Ishikawa (cell line): ENCODE results near the gene CES2.

Experiments used
- CEBPB ChIP-seq: IDR thresholded peaks from 2 replicates; pipeline ENCODE4 v1.6.1; 2012
- CREB1 ChIP-seq: IDR thresholded peaks from 2 replicates; pipeline ENCODE4 v1.6.1; 2012; ENCODE audit warnings: low read depth
- EGR1 ChIP-seq: IDR thresholded peaks from 2 replicates; pipeline ENCODE4 v1.6.1; 2012
- EP300 ChIP-seq: IDR thresholded peaks from 2 replicates; pipeline ENCODE4 v1.6.1; 2012; ENCODE audit warnings: borderline replicate concordance
- FOXM1 ChIP-seq: IDR thresholded peaks from 2 replicates; pipeline ENCODE4 v1.6.1; 2012; ENCODE audit warnings: low read depth, borderline replicate concordance
- MAX ChIP-seq: IDR thresholded peaks from 2 replicates; pipeline ENCODE4 v1.6.1; 2012
- NFIC ChIP-seq: IDR thresholded peaks from 2 replicates; pipeline ENCODE4 v1.6.1; 2012
- RAD21 ChIP-seq: IDR thresholded peaks from 2 replicates; pipeline ENCODE4 v1.6.1; 2012; ENCODE audit warnings: low read depth
- REST ChIP-seq: IDR thresholded peaks from 2 replicates; pipeline ENCODE4 v1.6.1; 2012; ENCODE audit warnings: low read depth, mild to moderate bottlenecking
- TAF1 ChIP-seq: IDR thresholded peaks from 2 replicates; pipeline ENCODE4 v1.6.1; 2012; ENCODE audit warnings: low read depth, mild to moderate bottlenecking
- TCF12 ChIP-seq: IDR thresholded peaks from 2 replicates; pipeline ENCODE4 v1.6.1; 2012; ENCODE audit warnings: low read depth
- TEAD4 ChIP-seq: IDR thresholded peaks from 2 replicates; pipeline ENCODE4 v1.6.1; 2012
- USF1 ChIP-seq: IDR thresholded peaks from 2 replicates; pipeline ENCODE4 v1.6.1; 2012
- YY1 ChIP-seq: IDR thresholded peaks from 2 replicates; pipeline ENCODE4 v1.6.1; 2012; ENCODE audit warnings: low read depth
- ZBTB7A ChIP-seq: IDR thresholded peaks from 2 replicates; pipeline ENCODE4 v1.6.1; 2012; ENCODE audit warnings: low read depth

CES2 gene

DNA sequence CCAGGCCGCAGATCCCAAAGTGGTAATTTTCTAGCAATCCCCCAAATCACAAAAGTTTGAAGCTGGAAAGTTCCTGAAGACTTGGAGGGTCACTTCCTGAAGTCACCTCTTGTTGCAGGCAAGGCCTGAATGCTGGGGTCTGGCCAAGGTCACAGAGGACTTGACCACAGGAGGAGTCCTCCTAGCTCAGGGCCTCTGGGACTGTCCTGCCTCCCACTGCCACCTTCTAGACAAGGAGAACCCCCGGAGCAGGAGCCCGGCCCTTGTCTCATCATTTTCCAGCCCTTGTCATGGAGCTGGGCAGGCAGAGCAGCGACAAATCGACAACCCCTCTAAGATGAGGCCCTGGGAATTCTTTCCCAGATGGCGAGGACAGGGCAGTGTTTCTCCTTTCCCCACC is 17.0 kb upstream of the CES2 start:
- TF ChIP-seq EP300 (no peak), TEAD4 (no peak), TAF1 (no peak), MAX (no peak), RAD21 (no peak), CREB1 (no peak), YY1 (no peak), TCF12 (no peak)

DNA sequence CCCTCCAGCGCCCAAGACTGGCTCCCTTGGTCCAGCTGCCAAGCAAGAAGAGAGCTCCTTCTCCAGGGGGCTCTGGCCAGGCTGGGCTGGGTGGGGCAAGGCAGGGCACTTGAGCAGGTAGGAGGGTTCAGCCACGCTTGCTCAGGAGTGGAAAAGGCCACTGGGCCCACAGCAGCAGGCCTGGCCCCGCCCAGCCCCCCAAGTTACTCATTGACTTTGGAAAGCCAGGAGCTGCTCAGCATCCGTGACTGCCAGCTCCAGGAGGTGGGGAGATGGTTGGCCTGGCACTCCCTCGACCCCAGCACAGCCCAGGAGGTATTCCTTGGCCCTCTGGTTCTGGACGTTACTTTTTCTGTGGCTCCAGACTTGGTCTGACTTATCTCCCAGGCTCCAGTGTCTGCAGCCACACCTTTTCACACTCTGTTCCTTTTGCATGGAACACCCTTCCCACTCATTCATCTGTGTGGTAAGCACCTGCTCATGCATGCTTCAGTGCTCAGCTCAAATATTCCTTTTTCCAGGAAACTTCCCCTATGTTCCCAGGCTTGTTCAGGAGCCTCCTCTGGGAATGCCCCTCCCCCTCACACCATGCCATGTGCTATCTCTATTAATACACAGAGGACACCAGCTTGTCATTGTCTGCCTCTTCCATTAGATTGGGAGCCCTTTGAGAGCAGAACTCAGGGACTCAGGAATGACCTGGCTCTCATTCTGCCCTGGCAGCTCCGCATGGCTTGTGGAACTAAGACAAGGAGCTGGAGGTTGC is 16.3 kb upstream of the CES2 start, which contains the start of gene CDH16:
TSS of gene CDH16 (minus strand) at position 83 of the 766 bp plus-strand sequence. CDS start 820 bp downstream, outside the sequence.
- TF ChIP-seq CREB1 = no peak
- TF ChIP-seq TEAD4 = no peak

DNA sequence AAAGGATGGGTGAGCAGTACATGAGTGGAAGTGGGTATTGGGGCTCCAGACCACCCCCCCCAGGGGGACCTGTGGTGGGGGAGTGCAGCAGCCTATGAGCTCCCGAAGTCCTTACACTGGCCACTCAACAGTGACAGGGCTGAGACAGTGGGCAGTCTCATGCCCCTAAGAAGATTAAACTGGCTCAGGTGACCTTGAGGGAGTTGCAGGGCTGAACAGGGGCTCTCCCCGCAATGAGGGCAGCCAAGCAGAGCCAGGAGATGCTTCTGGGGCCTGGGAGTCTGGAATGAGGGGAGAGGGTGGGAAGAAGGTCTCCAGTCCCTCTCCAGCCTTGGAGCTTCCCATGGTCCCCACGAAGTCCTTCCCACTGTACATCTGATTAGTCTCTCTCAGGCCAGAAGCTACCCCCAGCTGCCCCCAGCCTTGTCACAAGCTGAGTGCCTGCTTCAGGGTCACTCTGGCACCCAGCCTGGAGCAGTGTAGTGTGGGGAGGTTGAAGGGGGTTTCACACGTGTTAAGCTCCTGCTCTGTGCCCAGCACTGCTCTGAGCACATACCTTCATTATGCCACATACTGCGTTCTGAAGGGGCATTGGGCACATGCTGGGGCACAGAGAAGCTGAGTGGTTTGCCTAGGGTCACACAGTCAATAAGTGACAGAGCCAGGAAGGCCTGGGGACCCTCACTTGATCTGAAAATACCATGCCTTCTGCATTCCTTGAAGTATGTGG is 15.6 kb upstream of the CES2 start:
- TF ChIP-seq TEAD4 (no peak), CEBPB (no peak), YY1 (no peak), USF1 (no peak), CREB1 (no peak), ZBTB7A (no peak), EP300 (no peak), EGR1 (no peak), NFIC (no peak), TCF12 (no peak), REST (no peak)

DNA sequence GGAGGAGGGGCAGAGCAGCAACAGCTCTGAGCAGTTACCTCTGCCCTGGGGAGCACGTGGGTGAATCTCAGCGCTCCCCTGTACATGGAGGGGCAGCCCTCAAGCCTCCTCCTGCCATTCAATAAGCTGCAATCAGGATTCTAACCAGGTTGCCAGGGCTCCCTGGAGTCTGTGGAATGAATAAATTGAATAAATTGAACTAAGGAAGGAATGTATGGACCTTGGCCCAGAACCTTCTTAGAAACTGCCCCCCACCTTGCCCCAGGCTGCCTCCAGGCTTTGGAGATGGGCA is 15.1 kb upstream of the CES2 start:
- no peak for TF ChIP-seq REST
- TF ChIP-seq TEAD4 = no peak
- no peak for TF ChIP-seq TCF12

GRCh38 chr16:66920924-66921680 is 14.2 kb upstream of the CES2 start:
- no peak for TF ChIP-seq REST
- no peak for TF ChIP-seq YY1
- no peak for TF ChIP-seq MAX
- no peak for TF ChIP-seq RAD21
- TF ChIP-seq ZBTB7A = no peak
- no peak for TF ChIP-seq TCF12
- no peak for TF ChIP-seq NFIC
- TF ChIP-seq EP300 = no peak
- TF ChIP-seq CREB1 = no peak
- TF ChIP-seq USF1 = no peak
- no peak for TF ChIP-seq CEBPB
- TF ChIP-seq TEAD4 = no peak
- TF ChIP-seq EGR1 = no peak
- TF ChIP-seq FOXM1 = no peak
